OCI-LY3 (cell line): ENCODE results near the gene DOK4.
A peak's percentile ranks its signal among the peaks of the same experiment; 100 is the strongest.

Experiments used
- H2AFZ ChIP-seq: fragments of 200-600, 300-600 bp; shearing (Covaris generic); 2 replicates; pipeline ENCODE4 v1.6.0; 2014; ENCODE audit warnings: antibody characterized with exemption, low read depth, low read length
- H3K27ac ChIP-seq: fragments of 200-600, 300-600 bp; sonication (generic); 2 replicates; pipeline ENCODE4 v1.5.1; 2014; ENCODE audit warnings: mild to moderate bottlenecking, low read length, moderate library complexity, mixed read lengths
- H3K27me3 ChIP-seq: fragments of 200-600, 300-600 bp; sonication (generic); 2 replicates; pipeline ENCODE4 v1.6.1; 2014; ENCODE audit warnings: low read depth, low read length, mixed read lengths
- H3K36me3 ChIP-seq: fragments of 200-600, 300-600 bp; sonication (generic); replicated peaks from 2 replicates; pipeline ENCODE3; 2014; ENCODE audit warnings: low read depth, low read length, mixed read lengths
- H3K4me1 ChIP-seq: fragments of 300-600, 200-600 bp; sonication (generic); 2 replicates; pipeline ENCODE4 v1.6.1; 2014; ENCODE audit warnings: low read length, mixed read lengths
- H3K4me2 ChIP-seq: fragments of 200-600, 300-600 bp; sonication (generic); 2 replicates; pipeline ENCODE4 v1.6.1; 2014; ENCODE audit warnings: low read length, mixed read lengths
- H3K4me3 ChIP-seq: fragments of 300-600, 200-600 bp; sonication (generic); 2 replicates; pipeline ENCODE4 v1.5.1; 2014; ENCODE audit warnings: antibody characterized with exemption, mild to moderate bottlenecking, low read length, moderate library complexity
- H3K79me2 ChIP-seq: fragments of 300-600, 200-600 bp; shearing (Covaris generic); 2 replicates; pipeline ENCODE4 v1.6.1; 2014; ENCODE audit warnings: mild to moderate bottlenecking, low read length, mixed read lengths
- H3K9ac ChIP-seq: fragments of 300-600, 200-600 bp; shearing (Covaris generic); 2 replicates; pipeline ENCODE4 v1.6.0; 2014; ENCODE audit warnings: mild to moderate bottlenecking, low read length, moderate library complexity
- H3K9me3 ChIP-seq: fragments of 200-600, 300-600 bp; shearing (Covaris generic); 2 replicates; pipeline ENCODE4 v1.6.1; 2014; ENCODE audit warnings: low read length, mixed read lengths; ENCODE audit not compliant: insufficient read depth
- H4K20me1 ChIP-seq: fragments of 200-600, 300-600 bp; sonication (generic); 2 replicates; pipeline ENCODE4 v1.6.1; 2016; ENCODE audit warnings: low read length, mixed read lengths; ENCODE audit not compliant: insufficient read depth
- EZH2phosphoT487 ChIP-seq: fragments of 200-600 bp; shearing (Covaris generic); IDR thresholded peaks from 2 replicates; pipeline ENCODE4 v1.6.1; 2018; ENCODE audit warnings: antibody characterized with exemption, mixed run types, low read depth
- TF ChIP-seq, protein P1 (sequence below): fragments of 200-600, 300-600 bp; sonication (generic); IDR thresholded peaks from 2 replicates; pipeline ENCODE4 v1.5.1; 2014; ENCODE audit warnings: antibody characterized with exemption, low read length, low read depth

Gene DOK4

DNA sequence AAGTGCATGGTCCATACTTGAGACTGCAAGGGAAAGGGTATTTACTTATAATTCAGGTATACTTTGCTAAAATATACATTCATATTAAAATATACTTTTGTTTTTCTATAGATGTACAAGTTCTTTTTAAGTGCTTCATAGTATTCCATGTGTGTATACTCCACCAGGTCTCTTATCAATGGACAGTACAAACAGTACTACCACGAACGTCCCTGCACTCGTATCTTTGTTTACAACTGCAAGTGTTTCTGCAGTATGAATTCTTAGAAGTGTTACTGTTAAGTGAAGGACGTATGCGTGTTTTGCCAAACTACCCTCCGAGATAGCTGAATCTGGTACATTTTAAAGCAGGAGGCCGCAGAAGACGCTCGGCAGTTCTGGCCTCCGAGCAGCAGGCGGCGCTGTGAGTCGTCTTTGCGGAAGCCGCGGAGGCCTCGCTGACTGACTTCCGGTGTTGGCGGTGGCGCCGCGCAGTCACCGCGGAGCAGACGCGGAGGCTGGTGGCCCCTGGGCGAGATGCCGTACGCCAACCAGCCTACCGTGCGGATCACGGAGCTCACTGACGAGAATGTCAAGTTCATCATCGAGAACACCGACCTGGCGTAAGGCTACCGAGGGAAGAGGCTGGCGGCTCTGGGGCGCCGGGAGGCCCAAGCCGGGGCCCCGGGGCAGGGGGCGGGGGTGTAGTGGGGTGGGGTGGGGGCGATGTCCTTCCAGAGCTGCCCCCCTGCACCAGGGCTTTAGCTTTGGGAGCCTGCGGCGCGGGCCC, 23.9 kb downstream of the DOK4 start, which contains the start of gene POLR2C:
TSS of gene POLR2C (plus strand) at position 471 of the 769 bp plus-strand sequence. CDS start at position 517, 46 bp downstream.
- peak within 1 kb of the TSS; percentile 89 for H3K4me3 ChIP-seq

DNA sequence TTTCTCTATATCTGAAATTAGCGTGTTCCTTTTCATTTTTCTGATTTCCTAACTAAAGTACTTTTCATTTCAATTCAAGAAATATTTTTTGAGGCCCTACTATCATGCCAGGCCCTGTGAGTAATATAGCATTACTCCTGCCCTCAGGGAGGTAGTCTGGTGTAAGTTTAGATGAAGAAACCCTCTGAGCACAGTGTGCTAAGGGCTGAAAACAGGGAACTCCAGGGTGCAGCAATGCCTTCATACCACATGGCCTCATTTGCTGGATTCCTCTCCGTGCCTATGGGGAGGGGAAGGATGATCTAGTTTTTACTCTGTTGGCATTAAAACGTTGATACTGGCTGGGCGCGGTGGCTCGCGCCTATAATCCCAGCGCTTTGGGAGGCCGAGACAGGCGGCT, 34.3 kb downstream of the DOK4 start:
- H3K36me3 ChIP-seq: peaks cover 28% of the 10 kb centered on the region
- H4K20me1 ChIP-seq: no peaks in the 10 kb centered on the region
- H3K27ac ChIP-seq: no peak overlapping the region
- TF ChIP-seq, protein P1, sequence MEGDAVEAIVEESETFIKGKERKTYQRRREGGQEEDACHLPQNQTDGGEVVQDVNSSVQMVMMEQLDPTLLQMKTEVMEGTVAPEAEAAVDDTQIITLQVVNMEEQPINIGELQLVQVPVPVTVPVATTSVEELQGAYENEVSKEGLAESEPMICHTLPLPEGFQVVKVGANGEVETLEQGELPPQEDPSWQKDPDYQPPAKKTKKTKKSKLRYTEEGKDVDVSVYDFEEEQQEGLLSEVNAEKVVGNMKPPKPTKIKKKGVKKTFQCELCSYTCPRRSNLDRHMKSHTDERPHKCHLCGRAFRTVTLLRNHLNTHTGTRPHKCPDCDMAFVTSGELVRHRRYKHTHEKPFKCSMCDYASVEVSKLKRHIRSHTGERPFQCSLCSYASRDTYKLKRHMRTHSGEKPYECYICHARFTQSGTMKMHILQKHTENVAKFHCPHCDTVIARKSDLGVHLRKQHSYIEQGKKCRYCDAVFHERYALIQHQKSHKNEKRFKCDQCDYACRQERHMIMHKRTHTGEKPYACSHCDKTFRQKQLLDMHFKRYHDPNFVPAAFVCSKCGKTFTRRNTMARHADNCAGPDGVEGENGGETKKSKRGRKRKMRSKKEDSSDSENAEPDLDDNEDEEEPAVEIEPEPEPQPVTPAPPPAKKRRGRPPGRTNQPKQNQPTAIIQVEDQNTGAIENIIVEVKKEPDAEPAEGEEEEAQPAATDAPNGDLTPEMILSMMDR: no peak
- no peak for TF ChIP-seq EZH2phosphoT487
- H3K79me2 ChIP-seq: peaks cover 13% of the 10 kb centered on the region
- no peak overlapping the region for H3K4me3 ChIP-seq
- no peaks in the 10 kb centered on the region for H3K27me3 ChIP-seq
- H3K9ac ChIP-seq: no peak overlapping the region
- H3K4me1 ChIP-seq: peaks cover 4% of the 10 kb centered on the region
- no peak overlapping the region for H2AFZ ChIP-seq
- no peaks in the 10 kb centered on the region for H3K9me3 ChIP-seq
- H3K4me2 ChIP-seq: no peak overlapping the region

More for the DNA sequence above, 23.9 kb downstream of the DOK4 start, which contains the start of gene POLR2C:
- H3K9ac ChIP-seq: peak within 1 kb of the TSS; percentile 71
- no peaks in the 10 kb centered on the region for H3K9me3 ChIP-seq
- peaks cover 19% of the 10 kb centered on the region for H3K79me2 ChIP-seq
- H2AFZ ChIP-seq: peak within 1 kb of the TSS; percentile 39; the same call in 1 of the 2 replicates
- H4K20me1 ChIP-seq: no peaks in the 10 kb centered on the region; the same call in 1 of the 2 replicates
- no peaks in the 10 kb centered on the region for H3K27me3 ChIP-seq
- peaks cover 59% of the 10 kb centered on the region for H3K36me3 ChIP-seq
- H3K4me1 ChIP-seq: peaks cover 7% of the 10 kb centered on the region
- H3K4me2 ChIP-seq: peak within 1 kb of the TSS; percentile 99
- H3K27ac ChIP-seq: peak within 1 kb of the TSS; percentile 26; the same call in 1 of the 2 replicates
- TF ChIP-seq, protein P1: peak; percentile 77
- no peak for TF ChIP-seq EZH2phosphoT487

DNA sequence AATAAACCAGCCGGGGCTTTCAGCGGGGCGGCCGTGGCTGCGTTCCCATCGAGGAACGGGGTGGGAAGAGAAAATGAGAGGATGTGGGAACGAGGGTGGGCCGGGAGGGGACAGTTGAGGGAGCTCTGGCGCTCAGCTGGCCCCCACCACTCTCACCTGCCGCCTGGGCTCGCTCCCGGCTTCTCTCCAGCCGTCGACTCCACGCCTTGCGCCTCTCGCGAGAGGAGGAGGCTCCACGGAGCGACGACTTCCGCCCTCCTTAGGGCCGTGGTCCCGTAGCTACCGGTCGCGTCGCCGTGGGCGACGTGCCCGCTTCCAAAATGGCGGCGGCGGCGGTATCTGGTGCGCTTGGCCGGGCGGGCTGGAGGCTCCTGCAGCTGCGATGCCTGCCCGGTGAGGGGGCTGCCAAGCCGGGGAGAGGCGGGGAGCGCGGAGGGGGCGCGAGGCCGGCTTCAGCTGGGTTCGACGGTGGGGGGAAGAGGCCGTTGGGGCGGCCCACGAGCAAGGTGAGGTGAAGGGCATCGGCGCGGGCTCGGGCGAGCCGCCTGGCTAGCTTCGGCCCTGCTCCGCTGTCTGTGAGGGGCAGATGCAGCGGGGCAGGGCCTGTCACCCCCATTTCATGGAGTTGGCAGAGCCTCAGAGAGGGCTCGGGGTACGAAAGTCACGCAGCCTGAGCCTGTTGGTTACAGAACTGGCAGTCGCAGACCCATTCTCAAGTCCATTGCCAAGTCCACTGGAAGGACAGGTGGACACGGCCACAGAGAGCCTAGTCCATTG, 38.9 kb downstream of the DOK4 start, which contains the start of the genes CIAPIN1 and COQ9:
TSS of gene CIAPIN1 (minus strand) at position 200 of the 777 bp plus-strand sequence. CDS start 6,457 bp downstream, outside the sequence.
TSS of gene COQ9 (plus strand) at position 294 of the 777 bp plus-strand sequence. CDS start at position 321, 27 bp downstream.
- Histone ChIP-seq H3K4me1 (peaks cover 14% of the 10 kb centered on the region), H3K4me3 (peak within 1 kb of the TSS; percentile 91), H4K20me1 (0 out of 2 replicates have a peak, but pooled peaks cover 4% of the 10 kb centered on the region), H3K9me3 (no peaks in the 10 kb centered on the region), H3K27ac (peak within 1 kb of the TSS; percentile 46), H2AFZ (peak within 1 kb of the TSS; percentile 79), H3K36me3 (peaks cover 5% of the 10 kb centered on the region), H3K9ac (peak within 1 kb of the TSS; percentile 92), H3K4me2 (peak within 1 kb of the TSS; percentile 84), H3K27me3 (no peaks in the 10 kb centered on the region), H3K79me2 (peaks cover 51% of the 10 kb centered on the region)
- TF ChIP-seq, protein P1: no peak
- no peak for TF ChIP-seq EZH2phosphoT487
